ENCODE results near the gene SLC38A10. TPM values are rescaled to one million over a fixed set of nuclear protein-coding genes. Genes with fewer than 3 reads are reported as not detected.

Gene SLC38A10
- total and polyA plus RNA-seq, 10 of the 15 experiments (the other 5 are each of a cell fraction or from before 2014, with no cell fraction given): 0.52 to 67.9 (median 22.1) TPM

- Histone ChIP-seq H2AFZ (ENCODE audit: control insufficient read depth, low read depth, low read length) (no peak overlapping the region), H3K4me2 (ENCODE audit: control insufficient read depth, insufficient read depth) (no peak overlapping the region), H3K9me3 (replicated peaks; ENCODE audit: control insufficient read depth, insufficient read depth, low read length) (no peaks in the 10 kb centered on the region), H3K4me3 (no peak overlapping the region), H3K9ac (ENCODE audit: control insufficient read depth, insufficient read depth, low read length) (no peak overlapping the region), H3K27me3 (replicated peaks in 1 of 2; ENCODE audit: control insufficient read depth in 2 of 2, insufficient read depth in 2 of 2, low read length in 1 of 2) (no peaks in the 10 kb centered on the region), H3K36me3 (ENCODE audit: control insufficient read depth in 2 of 2, insufficient read depth in 2 of 2, low read length in 1 of 2) (peaks cover 4 to 7% of the 10 kb centered on the region in 2 experiments; a peak in 2 of 4 replicates), H4K20me1 (ENCODE audit: control insufficient read depth, insufficient read depth) (no peaks in the 10 kb centered on the region), H3K79me2 (ENCODE audit: control insufficient read depth, insufficient read depth, low read length) (no peaks in the 10 kb centered on the region), H3K27ac (ENCODE audit: control insufficient read depth, insufficient read depth) (no peak overlapping the region), H3K4me1 (ENCODE audit: control insufficient read depth, insufficient read depth, low read length) (peaks cover 3% of the 10 kb centered on the region; the same call in 1 of the 2 replicates)
- no TSS peak for BruUV-seq (replicated peaks)
- SMC1A ChIA-PET (ENCODE audit: uncharacterized antibody, unreplicated experiment): interaction anchor here (0.6 to 1.2 kb wide), 2 partner anchors 25 to 682 kb away, joined by 3 to 4 read pairs; partner anchors contain the start of gene CEP131
- intact Hi-C loops (cut with micrococcal nuclease; ENCODE audit: unreplicated experiment): no loop called here
- POLR2A ChIA-PET: no interaction called here
- DNase-seq (ENCODE audit: low read depth, low spot score) (no peak), FAIRE-seq (no peak), ATAC-seq (no peak)
- WGBS (ENCODE audit: insufficient coverage, insufficient replicate concordance, low lambda C conversion rate, missing lambda C conversion rate): 78% methylated on average over 21 of the region's 21 CpGs
- in situ Hi-C loops (cut with MboI): no loop called here
- RAD21 ChIA-PET (ENCODE audit: unreplicated experiment): no interaction called here
- CTCF ChIA-PET: interaction anchor here (0.7 to 0.9 kb wide), 2 partner anchors 43 to 287 kb away, joined by 3 read pairs; no protein-coding TSS in a partner anchor
- TF ChIP-seq CREM (IDR thresholded peaks at IDR 0.05; ENCODE audit: low read depth): no peak
Measured at GRCh38 chr17:81197831-81198490, 97.1 kb downstream of the SLC38A10 start.

- H3K9ac ChIP-seq (ENCODE audit: control insufficient read depth, insufficient read depth, low read length): no peak overlapping the region
- ChIA-PET SMC1A (ENCODE audit: uncharacterized antibody, unreplicated experiment) (interaction anchor here (0.6 to 1.2 kb wide), 2 partner anchors 25 to 683 kb away, joined by 3 to 4 read pairs; partner anchors contain the start of gene CEP131), CTCF (no interaction called here)
Measured at GRCh38 chr17:81197409-81197795, 97.7 kb downstream of the SLC38A10 start.

More at GRCh38 chr17:81197409-81197795, 97.7 kb downstream of the SLC38A10 start:
- Histone ChIP-seq H3K4me3 (no peak overlapping the region), H2AFZ (ENCODE audit: control insufficient read depth, low read depth, low read length) (no peak overlapping the region), H3K27me3 (replicated peaks in 1 of 2; ENCODE audit: control insufficient read depth in 2 of 2, insufficient read depth in 2 of 2, low read length in 1 of 2) (no peaks in the 10 kb centered on the region), H3K36me3 (ENCODE audit: control insufficient read depth in 2 of 2, insufficient read depth in 2 of 2, low read length in 1 of 2) (peaks cover 4 to 7% of the 10 kb centered on the region in 2 experiments; a peak in 2 of 4 replicates), H3K9me3 (replicated peaks; ENCODE audit: control insufficient read depth, insufficient read depth, low read length) (no peaks in the 10 kb centered on the region), H3K4me1 (ENCODE audit: control insufficient read depth, insufficient read depth, low read length) (peaks cover 3% of the 10 kb centered on the region; the same call in 1 of the 2 replicates), H3K4me2 (ENCODE audit: control insufficient read depth, insufficient read depth) (no peak overlapping the region), H3K27ac (ENCODE audit: control insufficient read depth, insufficient read depth) (no peak overlapping the region), H4K20me1 (ENCODE audit: control insufficient read depth, insufficient read depth) (no peaks in the 10 kb centered on the region), H3K79me2 (ENCODE audit: control insufficient read depth, insufficient read depth, low read length) (no peaks in the 10 kb centered on the region)
- in situ Hi-C loops (cut with MboI): no loop called here
- RAD21 ChIA-PET (ENCODE audit: unreplicated experiment): no interaction called here
- ATAC-seq (no peak), FAIRE-seq (no peak), DNase-seq (ENCODE audit: low read depth, low spot score) (no peak)
- TF ChIP-seq BACH1 (IDR thresholded peaks at IDR 0.05; ENCODE audit: borderline replicate concordance) (no peak), ZNF24 (IDR thresholded peaks at IDR 0.05) (no peak), GATAD2B (conservative IDR thresholded peaks at IDR 0.05; ENCODE audit: low read depth) (no peak), POLR2A (IDR thresholded peaks at IDR 0.05; ENCODE audit: low read depth, low read length) (no peak), WRNIP1 (IDR thresholded peaks at IDR 0.05; ENCODE audit: borderline replicate concordance, low read depth, low read length) (no peak), GABPA (IDR thresholded peaks at IDR 0.05; ENCODE audit: low read depth) (no peak), FOS (IDR thresholded peaks at IDR 0.05; ENCODE audit: borderline replicate concordance, extremely low read depth, insufficient read length) (no peak), ZNF384 (IDR thresholded peaks at IDR 0.05; ENCODE audit: borderline replicate concordance, low read depth, low read length) (no peak), IRF5 (IDR thresholded peaks at IDR 0.05; ENCODE audit: borderline replicate concordance) (no peak), NFYB (IDR thresholded peaks at IDR 0.05; ENCODE audit: insufficient read depth, low read depth, low read length) (no peak), HDAC6 (IDR thresholded peaks at IDR 0.05; ENCODE audit: unreplicated experiment) (no peak), TBL1XR1 (IDR thresholded peaks at IDR 0.05; ENCODE audit: low read depth, low read length) (no peak), SUPT20H (IDR thresholded peaks at IDR 0.05; ENCODE audit: borderline replicate concordance, control insufficient read depth, low read depth, low read length) (no peak)
- intact Hi-C loops (cut with micrococcal nuclease; ENCODE audit: unreplicated experiment): no loop called here
- POLR2A ChIA-PET: no interaction called here
- 78% methylated on average over 9 of the region's 14 CpGs for WGBS (ENCODE audit: insufficient coverage, insufficient replicate concordance, low lambda C conversion rate, missing lambda C conversion rate)
- BruUV-seq (replicated peaks): no TSS peak
